Right hindlimb (tissue), 1 donor: Measurements from ENCODE around the gene TRAF2.
"Not testable (repeated sequence)": the region's sequence is repeated elsewhere in the genome, so short reads cannot be mapped to it uniquely, and the experiment has no call there.

Source experiments
- DNase-seq: peaks from one replicate; pipeline ENCODE4 v3.0.0-alpha.2; 2018

TRAF2 gene

GRCh38 chr9:136857581-136858412, 28.5 kb upstream of the TRAF2 start:
- peak; percentile 28 for DNase-seq

- DNase-seq: peak; percentile 22
These were observed 27.9 kb upstream of the TRAF2 start for GRCh38 chr9:136858452-136858843.

DNA sequence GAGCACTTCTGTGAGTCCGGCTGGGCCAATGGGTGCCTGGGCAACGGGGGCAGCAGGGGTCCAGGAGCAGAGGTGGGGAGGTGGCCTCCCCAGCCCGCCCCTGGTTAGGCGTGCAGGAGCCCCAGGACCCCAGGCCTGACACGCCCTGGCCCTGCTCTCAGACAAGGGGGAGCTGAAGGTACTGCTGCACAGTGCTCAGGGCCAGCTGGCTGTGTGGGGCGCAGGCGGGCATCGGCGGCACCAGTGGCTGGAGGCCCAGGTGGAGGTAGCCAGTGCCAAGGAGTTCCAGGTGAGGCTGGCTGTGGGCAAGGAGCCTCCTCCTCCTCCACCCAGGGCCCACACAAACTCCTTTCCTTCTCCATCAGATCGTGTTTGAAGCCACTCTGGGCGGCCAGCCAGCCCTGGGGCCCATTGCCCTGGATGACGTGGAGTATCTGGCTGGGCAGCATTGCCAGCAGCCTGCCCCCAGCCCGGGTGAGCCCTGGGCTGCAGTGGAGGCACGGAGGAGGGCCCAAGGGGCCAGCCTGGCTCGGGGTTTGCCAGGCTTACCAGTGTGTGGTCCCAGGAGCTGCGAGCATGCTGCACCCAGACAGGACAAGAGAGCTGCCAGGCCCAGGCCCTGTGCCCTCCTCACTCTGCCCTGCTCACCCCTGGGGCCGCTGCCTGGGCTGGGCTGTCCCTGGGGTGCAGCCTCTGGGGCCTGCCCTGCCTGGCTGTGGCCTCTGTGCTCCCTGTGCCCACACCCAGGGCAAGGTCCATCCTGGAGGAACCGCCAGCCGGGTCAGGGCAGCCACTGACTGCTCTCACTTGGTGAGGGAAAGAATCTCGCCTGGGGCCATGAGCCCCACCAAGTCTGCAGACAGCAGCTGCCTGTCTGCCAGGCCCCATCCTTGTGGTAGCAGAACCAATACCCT, 27.2 kb upstream of the TRAF2 start:
- peak; percentile 63 for DNase-seq

DNA sequence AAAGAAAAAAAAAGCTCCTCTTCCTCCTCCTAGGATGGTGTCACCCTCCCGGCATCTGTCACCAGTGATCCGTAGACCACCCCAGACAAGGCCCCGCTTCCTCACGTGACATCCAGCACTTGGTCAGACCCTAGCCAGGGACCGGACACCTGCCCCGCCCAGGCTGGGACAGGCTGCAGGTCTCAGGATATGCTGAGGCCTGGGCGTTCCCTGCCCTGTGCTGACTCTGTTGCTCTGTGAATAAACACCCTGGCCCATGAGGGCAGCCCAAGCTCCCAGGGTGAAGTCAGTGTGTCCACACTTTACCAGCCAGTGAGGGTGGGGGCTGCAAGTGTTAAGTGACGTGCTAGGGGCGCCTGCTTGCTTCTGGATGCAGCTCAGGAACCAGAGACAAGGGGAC, 25.8 kb upstream of the TRAF2 start:
- DNase-seq: no peak

DNA sequence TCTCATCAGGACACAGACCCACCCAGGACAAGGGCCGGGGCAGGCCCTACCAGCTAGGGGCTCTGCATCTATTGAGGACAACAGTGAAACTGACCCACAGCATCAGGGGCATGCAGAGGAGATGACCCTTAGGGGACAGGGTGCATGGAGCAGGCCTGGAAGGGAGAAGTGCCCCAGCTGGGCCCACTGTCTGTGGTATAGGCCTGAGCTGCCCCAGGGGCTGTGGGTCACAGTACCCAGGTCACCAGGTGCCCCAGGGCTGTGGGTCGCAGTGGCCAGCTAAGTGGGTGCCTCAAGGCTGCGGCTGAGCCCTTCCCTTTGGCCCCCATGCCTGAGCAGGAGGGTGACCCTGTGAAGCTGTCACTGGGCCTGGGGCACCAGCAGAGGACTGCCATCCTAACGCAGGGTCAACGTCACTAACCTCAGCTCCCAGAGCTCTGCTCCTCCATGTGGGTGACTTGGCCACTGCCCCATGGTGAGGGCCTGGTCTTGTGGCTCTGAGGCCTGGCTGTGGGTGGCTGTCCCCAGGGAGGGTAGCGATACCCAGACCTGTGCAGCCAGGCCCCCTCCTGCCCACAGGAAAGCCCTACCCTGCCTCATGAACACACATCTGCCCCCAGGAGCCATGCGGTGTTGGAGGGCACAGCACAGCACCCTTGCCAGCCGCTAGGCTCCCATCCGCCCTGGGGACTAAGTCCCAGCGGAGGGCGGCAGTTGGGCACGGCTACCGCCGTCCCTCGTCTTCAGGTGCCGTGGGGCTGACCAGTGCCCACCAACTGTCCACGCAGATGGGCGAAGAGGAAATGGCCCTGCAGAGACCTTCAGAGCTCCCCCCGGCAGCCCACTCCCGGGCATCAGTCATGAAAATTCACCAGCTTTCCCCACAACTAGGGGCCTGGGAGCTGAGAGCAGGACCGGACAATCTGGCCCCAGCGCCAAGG, 25.1 kb upstream of the TRAF2 start:
- no peak for DNase-seq

GRCh38 chr9:136861874-136862457, 24.4 kb upstream of the TRAF2 start:
- no peak for DNase-seq

- DNase-seq: no peak
These were observed 23.3 kb upstream of the TRAF2 start for GRCh38 chr9:136862849-136863622.

DNA sequence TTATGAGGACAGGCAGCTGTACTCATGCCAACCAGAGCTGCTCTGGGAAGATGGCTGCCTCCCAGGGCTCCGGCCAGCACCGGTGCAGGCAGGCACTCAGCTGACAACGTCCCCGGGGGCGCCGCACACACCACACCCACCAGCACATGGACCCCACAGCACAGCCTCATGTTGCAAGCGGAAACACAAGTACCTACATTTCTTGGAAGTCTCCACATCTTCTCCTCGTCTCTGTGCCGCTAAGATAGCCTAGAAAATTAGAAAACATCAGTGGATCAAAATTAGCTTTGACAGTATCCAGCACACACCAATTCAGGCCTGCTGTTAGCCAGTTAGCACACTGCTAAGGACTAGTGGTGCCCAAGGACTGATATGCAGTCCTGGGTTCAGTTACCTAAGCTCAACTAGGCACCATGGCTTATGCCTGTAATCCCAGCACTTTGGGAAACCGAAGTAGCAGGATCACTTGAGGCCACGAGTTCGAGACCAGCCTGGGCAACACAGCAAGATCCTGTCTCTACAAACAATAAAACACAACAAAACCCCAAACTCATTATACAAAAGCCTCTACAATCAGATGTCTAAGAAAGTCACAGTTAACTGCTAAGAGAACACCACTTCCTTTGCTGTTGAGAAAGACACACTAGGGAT, 22.6 kb upstream of the TRAF2 start:
- DNase-seq: no peak

GRCh38 chr9:136865041-136865767, 21.1 kb upstream of the TRAF2 start:
- no peak for DNase-seq

DNA sequence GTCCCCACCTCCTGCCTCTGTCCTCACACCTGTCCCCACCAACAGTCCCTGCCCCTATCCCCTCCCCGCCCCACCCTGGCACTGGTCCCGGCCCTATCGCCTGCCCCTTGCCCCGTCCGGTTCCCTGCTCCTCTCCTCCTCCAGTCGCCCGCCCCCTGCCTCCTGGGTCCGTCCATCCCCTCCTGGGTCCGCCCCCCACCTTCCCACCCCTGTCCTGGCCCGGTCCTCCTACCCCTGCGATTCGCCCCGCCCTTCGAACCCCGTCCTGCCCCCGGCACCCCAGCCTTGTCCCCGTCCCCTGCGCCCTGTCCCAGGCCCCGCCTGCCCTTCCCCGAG, 20.6 kb upstream of the TRAF2 start:
- DNase-seq: peak; percentile 41

GRCh38 chr9:136866898-136867421, 19.4 kb upstream of the TRAF2 start:
- DNase-seq: not testable (repeated sequence)

GRCh38 chr9:136867480-136867879, 18.8 kb upstream of the TRAF2 start:
- DNase-seq: no peak

DNA sequence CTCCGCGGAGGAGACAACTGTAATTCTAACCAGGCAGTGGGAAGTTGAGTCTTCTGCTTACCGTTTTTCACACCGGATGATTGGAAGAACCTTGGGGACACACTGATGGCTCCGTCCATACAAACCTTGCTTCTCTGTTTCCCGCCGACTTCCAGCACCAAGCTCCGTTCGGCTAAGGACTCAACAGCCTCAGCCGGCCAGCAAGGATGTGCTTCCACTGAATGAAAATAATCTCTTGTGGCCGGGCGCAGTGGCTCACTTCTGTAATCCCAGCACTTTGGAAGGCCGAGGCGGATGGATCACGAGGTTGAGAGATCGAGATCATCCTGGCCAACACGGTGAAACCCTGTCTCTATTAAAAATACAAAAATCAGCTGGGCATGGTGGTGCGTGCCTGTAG, 18.4 kb upstream of the TRAF2 start:
- no peak for DNase-seq

- no peak for DNase-seq
These were observed 17.7 kb upstream of the TRAF2 start for GRCh38 chr9:136868644-136869043.

GRCh38 chr9:136869611-136870010, 16.7 kb upstream of the TRAF2 start:
- DNase-seq: not testable (repeated sequence)

- DNase-seq: no peak
These were observed 11.2 kb upstream of the TRAF2 start for GRCh38 chr9:136875155-136875554.

DNA sequence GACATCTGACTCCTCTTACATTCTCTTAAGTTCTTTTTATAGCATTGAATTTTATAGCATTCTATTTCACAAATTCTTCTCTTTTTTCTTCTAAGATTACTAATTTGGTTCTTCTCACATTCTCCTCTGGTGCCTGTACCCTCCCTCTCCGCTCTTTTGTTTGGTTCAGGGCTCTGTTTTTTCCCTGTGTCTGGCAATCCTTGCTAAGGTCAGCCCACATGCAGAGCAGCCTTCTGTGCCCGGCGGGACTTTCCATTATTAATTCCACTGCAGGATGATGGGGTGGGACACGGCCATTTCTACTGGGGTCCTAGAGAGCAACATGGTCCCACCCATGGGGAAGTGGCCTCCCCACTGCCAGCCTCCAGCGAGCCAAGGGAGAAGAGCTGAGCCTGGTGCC, 9.8 kb upstream of the TRAF2 start:
- DNase-seq: no peak

GRCh38 chr9:136880651-136881050, 5.7 kb upstream of the TRAF2 start:
- no peak for DNase-seq

DNA sequence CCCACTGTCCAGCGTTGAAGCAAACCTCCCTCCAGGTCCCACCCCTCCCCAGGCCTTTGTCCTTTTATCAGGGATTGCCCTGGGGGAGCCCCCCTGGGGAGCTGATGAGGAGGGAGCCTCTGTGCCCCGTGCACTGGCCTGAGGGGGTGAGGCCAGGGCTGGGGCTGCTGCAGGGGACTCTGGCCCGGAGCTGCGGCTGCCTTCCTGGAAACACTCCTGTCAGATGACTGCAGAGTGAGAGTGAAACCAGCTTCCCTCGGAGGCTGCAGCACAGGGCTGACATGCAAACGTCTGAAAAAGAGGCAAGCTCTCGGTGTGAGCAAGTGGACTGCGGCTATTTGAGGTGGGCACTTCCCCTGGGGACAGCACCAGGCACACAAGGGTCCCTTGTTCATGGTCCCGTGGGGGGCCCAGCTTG, 4.6 kb upstream of the TRAF2 start:
- DNase-seq: no peak
